Suprapubic skin (tissue), 4 donors: ENCODE data around the gene ERGIC1. TPM values are rescaled to one million over a fixed set of nuclear protein-coding genes. Genes with fewer than 3 reads are reported as not detected.
A peak's percentile ranks its signal among the peaks of the same experiment; 100 is the strongest.

Source experiments
- DNase-seq, 2 donors: peaks; one replicate each; pipeline ENCODE4 v3.0.0-alpha.2; 2019; ENCODE audit warnings: low spot score in 2 of 2
- H3K27ac ChIP-seq: fragments of 200-600 bp; sonication (generic); one replicate; pipeline ENCODE4 v1.5.1; 2019
- H3K27me3 ChIP-seq: fragments of 200-600 bp; sonication (generic); one replicate; pipeline ENCODE4 v1.5.1; 2019
- H3K36me3 ChIP-seq: fragments of 200-600 bp; sonication (generic); one replicate; pipeline ENCODE4 v1.5.1; 2019
- H3K4me1 ChIP-seq: fragments of 200-600 bp; sonication (generic); one replicate; pipeline ENCODE4 v1.5.1; 2019
- H3K4me3 ChIP-seq: fragments of 200-600 bp; sonication (generic); one replicate; pipeline ENCODE4 v1.5.1; 2019; ENCODE audit warnings: mild to moderate bottlenecking
- H3K9me3 ChIP-seq: fragments of 200-600 bp; sonication (generic); one replicate; pipeline ENCODE4 v1.5.1; 2019
- CTCF ChIP-seq, 2 donors: fragments of 200-600 bp in 1 of 2; fragments of 450-650 bp in 1 of 2; sonication (generic) in 1 of 2; IDR thresholded peaks; one replicate each; pipeline ENCODE4 v1.5.1; 2016 to 2019; ENCODE audit warnings: antibody characterized with exemption in 2 of 2, mild to moderate bottlenecking in 1 of 2, moderate library complexity in 1 of 2
- EP300 ChIP-seq: sonication (generic); formaldehyde crosslinking; IDR thresholded peaks from one replicate; pipeline ENCODE4 v1.6.1; 2017; ENCODE audit warnings: antibody characterized with exemption
- POLR2A ChIP-seq, 2 donors: fragments of 450-650 bp; IDR thresholded peaks; one replicate each; pipeline ENCODE4 v1.6.1; 2017; ENCODE audit warnings: antibody characterized with exemption in 2 of 2, mild to moderate bottlenecking in 2 of 2, moderate library complexity in 2 of 2
- POLR2AphosphoS5 ChIP-seq, 3 donors: sonication (generic); formaldehyde crosslinking; IDR thresholded peaks; one replicate each; pipeline ENCODE4 v1.6.1; 2017; ENCODE audit warnings: antibody characterized with exemption in 3 of 3
- WGBS: methylation state at CpG from one replicate; pipeline ENCODE4 v1.1.5; 2018; 5-methylcytosine and 5-hydroxymethylcytosine counted together
- total RNA-seq, 4 donors: library from RNA; depleted of rRNA; stranded (reverse); fragments of >200 nt; gene quantifications; one replicate each; pipeline ENCODE4 v1.1.0, GENCODE V29; 2016

Gene ERGIC1
- total RNA-seq, 4 donors from 2014 or later, result 81.2 to 106 (median 91.8) TPM

GRCh38 chr5:172926796-172927195 lies 92.7 kb downstream of the ERGIC1 start:
- peaks cover 38% of the 10 kb centered on the region for H3K36me3 ChIP-seq
- no peak for DNase-seq
- TF ChIP-seq POLR2A (IDR thresholded peaks at IDR 0.05), result no peak
- TF ChIP-seq POLR2AphosphoS5 (IDR thresholded peaks at IDR 0.05), result no peak
- TF ChIP-seq CTCF (IDR thresholded peaks at IDR 0.05), result no peak
- TF ChIP-seq EP300, result no peak
- no peaks in the 10 kb centered on the region for H3K27me3 ChIP-seq
- H3K4me3 ChIP-seq, result no peak overlapping the region
- WGBS, result 66% methylated on average over 10 of the region's 12 CpGs
- H3K9me3 ChIP-seq, result no peaks in the 10 kb centered on the region
- peaks cover 8% of the 10 kb centered on the region for H3K4me1 ChIP-seq
- no peak overlapping the region for H3K27ac ChIP-seq

GRCh38 chr5:172929371-172929838 lies 95.4 kb downstream of the ERGIC1 start:
- H3K4me3 ChIP-seq, result no peak overlapping the region
- H3K4me1 ChIP-seq, result peaks cover 15% of the 10 kb centered on the region
- DNase-seq, result no peak
- TF ChIP-seq EP300, result no peak
- no peak for TF ChIP-seq CTCF (IDR thresholded peaks at IDR 0.05)
- no peak for TF ChIP-seq POLR2A (IDR thresholded peaks at IDR 0.05)
- H3K36me3 ChIP-seq, result peaks cover 32% of the 10 kb centered on the region
- no peaks in the 10 kb centered on the region for H3K9me3 ChIP-seq
- 73% methylated on average over 3 of the region's 3 CpGs for WGBS
- H3K27me3 ChIP-seq, result no peaks in the 10 kb centered on the region
- no peak overlapping the region for H3K27ac ChIP-seq

- H3K36me3 ChIP-seq, result peaks cover 35% of the 10 kb centered on the region
- H3K4me1 ChIP-seq, result peaks cover 15% of the 10 kb centered on the region
- H3K27me3 ChIP-seq, result no peaks in the 10 kb centered on the region
- no peak for TF ChIP-seq EP300
- peak in 2 of 3 donors; percentile 29 to 33 for TF ChIP-seq POLR2AphosphoS5 (IDR thresholded peaks at IDR 0.05)
- no peak for DNase-seq
- H3K9me3 ChIP-seq, result no peaks in the 10 kb centered on the region
- WGBS, result 59% methylated on average over 9 of the region's 9 CpGs
- H3K27ac ChIP-seq, result peak overlapping the region; percentile 68
- no peak overlapping the region for H3K4me3 ChIP-seq
These were observed 97.0 kb downstream of the ERGIC1 start for GRCh38 chr5:172931001-172931536.

GRCh38 chr5:172932313-172933017 lies 98.4 kb downstream of the ERGIC1 start:
- Histone ChIP-seq H3K9me3 (no peaks in the 10 kb centered on the region), H3K36me3 (peaks cover 38% of the 10 kb centered on the region), H3K27ac (no peak overlapping the region), H3K27me3 (no peaks in the 10 kb centered on the region), H3K4me1 (peaks cover 15% of the 10 kb centered on the region), H3K4me3 (no peak overlapping the region)
- TF ChIP-seq POLR2A (IDR thresholded peaks at IDR 0.05) (no peak), EP300 (no peak), POLR2AphosphoS5 (IDR thresholded peaks at IDR 0.05) (peak in 2 of 3 donors; percentile 46 to 70), CTCF (IDR thresholded peaks at IDR 0.05) (peak; percentile 96 to 97)
- DNase-seq, result peak; percentile 86 to 90
- WGBS, result 25% methylated on average over 11 of the region's 22 CpGs

- DNase-seq, result no peak
- Histone ChIP-seq H3K4me3 (no peak overlapping the region), H3K9me3 (no peaks in the 10 kb centered on the region), H3K36me3 (peaks cover 39% of the 10 kb centered on the region), H3K27ac (no peak overlapping the region), H3K27me3 (no peaks in the 10 kb centered on the region), H3K4me1 (peaks cover 15% of the 10 kb centered on the region)
- TF ChIP-seq POLR2AphosphoS5 (IDR thresholded peaks at IDR 0.05) (no peak), POLR2A (IDR thresholded peaks at IDR 0.05) (no peak), CTCF (IDR thresholded peaks at IDR 0.05) (no peak), EP300 (no peak)
- 88% methylated on average over 4 of the region's 4 CpGs for WGBS
These were observed 99.2 kb downstream of the ERGIC1 start for GRCh38 chr5:172933238-172933637.
